Activated naive CD4-positive, alpha-beta T cell treated with anti-CD3 and anti-CD28 coated beads, Interleukin-2, amount 10 ng/mL, durations not matched to agents 7 days and 5 days (primary cell): ENCODE measurements around the gene MICAL2.

ENCODE experiments used
- CTCF ChIA-PET: fragments of 350-600 bp; sonication (Branson Sonifier 250); formaldehyde crosslinking; loops from one replicate; lab custom pipeline; 2021; ENCODE audit warnings: antibody characterized with exemption; lab: Charles Lee
- DNase-seq: peaks from one replicate; pipeline ENCODE4 v3.0.0-alpha.2; 2020
- H3K27ac Mint-ChIP-seq: one replicate; pipeline ENCODE4 v1.8.0; 2021; ENCODE audit warnings: mild to moderate bottlenecking, moderate library complexity, mixed read lengths
- H3K27me3 Mint-ChIP-seq: one replicate; pipeline ENCODE4 v1.8.0; 2021; ENCODE audit warnings: mild to moderate bottlenecking, mixed read lengths
- H3K36me3 Mint-ChIP-seq: one replicate; pipeline ENCODE4 v1.8.0; 2021; ENCODE audit warnings: mixed read lengths
- H3K4me1 Mint-ChIP-seq: one replicate; pipeline ENCODE4 v1.8.0; 2021; ENCODE audit warnings: mixed read lengths
- H3K4me3 Mint-ChIP-seq: one replicate; pipeline ENCODE4 v1.8.0; 2021; ENCODE audit warnings: mild to moderate bottlenecking, moderate library complexity, mixed read lengths
- H3K9me3 Mint-ChIP-seq: one replicate; pipeline ENCODE4 v1.8.0; 2021; ENCODE audit warnings: mixed read lengths

MICAL2 gene

DNA sequence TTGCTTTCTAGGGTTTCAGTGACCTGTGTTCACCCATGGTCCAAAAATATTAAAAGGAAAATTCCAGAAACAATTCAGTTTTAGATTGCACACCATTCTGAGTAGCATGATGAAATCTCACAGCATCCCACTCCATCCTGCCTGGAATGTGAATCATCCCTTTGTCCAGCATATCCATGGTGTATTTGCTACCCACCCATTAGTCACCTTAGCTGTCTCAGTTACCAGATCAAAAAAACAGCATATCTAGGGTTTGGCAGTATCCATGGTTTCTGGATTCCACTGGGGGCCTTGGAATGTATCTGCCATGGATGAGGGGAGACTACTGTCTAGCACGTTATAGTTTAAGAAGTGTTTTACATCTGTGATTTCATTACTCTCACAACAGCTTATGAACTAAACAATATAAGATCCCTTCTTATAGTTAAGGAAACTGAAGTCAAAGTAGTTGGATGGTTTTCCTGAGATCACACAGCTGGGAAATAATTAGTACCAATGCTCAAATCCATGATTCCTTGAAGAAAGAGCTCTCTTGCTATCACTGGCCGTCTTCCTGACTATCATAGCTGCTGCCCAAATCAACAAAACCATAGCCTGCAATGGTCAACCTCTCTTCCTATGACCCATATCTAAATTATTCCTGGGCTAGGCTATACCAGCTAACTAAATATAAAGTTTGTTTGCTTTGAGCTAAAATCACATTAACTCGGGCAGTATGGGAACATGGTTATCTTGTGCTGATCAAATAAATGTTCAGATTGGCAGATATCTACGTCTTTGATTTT lies 122.6 kb downstream of the MICAL2 start:
- no peak for DNase-seq
- peaks cover 14% of the 10 kb centered on the region for H3K36me3 Mint-ChIP-seq

DNA sequence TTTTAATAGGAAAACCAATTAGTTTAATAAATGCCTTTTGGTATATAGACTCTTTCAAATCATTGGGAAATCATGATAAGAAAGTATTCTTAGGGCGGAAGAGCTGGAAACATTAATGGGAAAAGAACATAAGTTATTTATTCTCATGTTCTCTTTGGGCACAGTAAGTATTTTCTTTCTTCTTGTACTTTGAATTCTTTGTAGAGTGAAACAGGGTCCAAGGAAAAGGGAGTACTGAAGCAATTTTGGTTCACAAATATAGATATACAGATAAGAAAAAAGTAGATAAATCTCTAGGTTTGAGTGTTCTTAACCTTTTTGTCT lies 123.2 kb downstream of the MICAL2 start:
- Mint-ChIP-seq H3K36me3 (peaks cover 10% of the 10 kb centered on the region), H3K4me1 (peaks cover 24% of the 10 kb centered on the region), H3K27ac (no peak overlapping the region), H3K4me3 (no peak overlapping the region), H3K27me3 (no peaks in the 10 kb centered on the region), H3K9me3 (no peaks in the 10 kb centered on the region)
- DNase-seq = no peak
- CTCF ChIA-PET = interaction anchor here (1.0 to 6.2 kb wide), 8 partner anchors 28 to 183 kb away, joined by 3 to 120 read pairs (median 5); no protein-coding TSS in a partner anchor

More for the DNA sequence above, 122.6 kb downstream of the MICAL2 start:
- Mint-ChIP-seq H3K4me1 (peaks cover 24% of the 10 kb centered on the region), H3K27me3 (no peaks in the 10 kb centered on the region), H3K4me3 (no peak overlapping the region), H3K9me3 (no peaks in the 10 kb centered on the region), H3K27ac (no peak overlapping the region)
- CTCF ChIA-PET = interaction anchor here (1.0 to 6.2 kb wide), 8 partner anchors 28 to 183 kb away, joined by 3 to 120 read pairs (median 5); no protein-coding TSS in a partner anchor

DNA sequence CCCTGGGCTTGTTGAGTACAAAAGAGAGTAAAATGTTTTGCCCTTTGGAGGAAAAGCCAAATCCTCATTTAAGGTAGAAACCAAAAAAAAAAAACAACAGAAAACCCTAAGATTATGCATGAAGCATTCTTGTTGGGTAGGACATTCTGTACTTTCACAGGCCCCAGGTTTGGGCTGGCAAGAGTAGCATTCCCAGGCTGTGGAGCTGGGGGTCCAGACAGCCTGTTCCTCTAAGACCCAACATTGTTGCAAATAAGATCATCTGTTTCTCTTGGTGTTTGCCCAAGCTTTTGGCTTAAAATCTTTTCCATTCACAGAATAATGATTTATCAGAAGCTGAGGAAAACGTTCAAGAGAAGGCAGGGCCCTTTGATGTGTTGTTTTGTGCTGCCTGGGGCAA lies 123.8 kb downstream of the MICAL2 start:
- peaks cover 8% of the 10 kb centered on the region for H3K36me3 Mint-ChIP-seq
- CTCF ChIA-PET = interaction anchor here (1.1 to 6.2 kb wide), 5 partner anchors 34 to 184 kb away, joined by 3 to 120 read pairs (median 48); no protein-coding TSS in a partner anchor

DNA sequence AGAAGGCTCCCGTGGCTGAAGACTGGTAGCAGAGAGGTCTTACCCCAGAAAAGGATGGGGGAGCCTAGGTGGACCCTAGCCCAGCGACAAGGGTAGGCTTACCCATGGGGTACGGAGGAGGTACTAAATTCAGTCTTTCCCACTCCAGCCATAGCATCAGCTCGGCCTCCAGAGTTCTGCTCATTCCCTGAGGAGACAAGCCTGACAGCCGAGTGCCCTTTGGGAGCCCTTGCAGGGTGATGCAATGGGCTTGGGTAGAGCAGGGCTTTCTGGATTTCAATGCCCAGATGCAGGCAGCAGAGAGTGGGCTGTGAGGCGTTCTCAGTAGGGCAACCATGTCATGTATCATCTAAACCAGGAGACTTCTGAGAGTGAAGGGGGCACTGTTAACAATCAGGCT lies 124.7 kb downstream of the MICAL2 start:
- H3K4me3 Mint-ChIP-seq = no peak overlapping the region

More for the DNA sequence above, 123.8 kb downstream of the MICAL2 start:
- no peak for DNase-seq
- H3K9me3 Mint-ChIP-seq = no peaks in the 10 kb centered on the region
- no peak overlapping the region for H3K4me3 Mint-ChIP-seq
- H3K4me1 Mint-ChIP-seq = peaks cover 24% of the 10 kb centered on the region
- no peaks in the 10 kb centered on the region for H3K27me3 Mint-ChIP-seq
- H3K27ac Mint-ChIP-seq = no peak overlapping the region

DNA sequence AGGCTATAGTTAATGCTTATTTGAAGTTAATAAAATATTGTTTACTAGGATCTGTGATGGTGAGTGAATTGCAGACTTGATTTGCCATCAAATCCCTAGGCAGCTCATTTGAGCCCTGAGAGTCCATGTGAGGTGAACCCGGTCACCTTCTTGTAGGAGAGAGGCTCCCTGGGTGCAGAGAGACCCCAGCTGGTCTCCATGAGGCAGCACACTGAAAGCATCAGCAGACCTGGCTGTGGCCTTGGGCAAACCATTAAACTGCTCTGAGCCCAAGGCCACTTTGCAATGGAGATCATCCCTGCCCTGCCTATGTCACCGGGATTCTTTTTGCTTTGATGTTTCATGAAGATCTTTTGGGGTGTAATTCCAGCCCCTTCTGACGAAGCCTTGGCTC lies 125.2 kb downstream of the MICAL2 start:
- peaks cover 28% of the 10 kb centered on the region for H3K4me1 Mint-ChIP-seq
- no peak for DNase-seq
- H3K27ac Mint-ChIP-seq = peak overlapping the region; percentile 85
- CTCF ChIA-PET = interaction anchor here (0.6 to 6.2 kb wide), 33 partner anchors 11 to 185 kb away, joined by 3 to 120 read pairs (median 6); no protein-coding TSS in a partner anchor
- no peak overlapping the region for H3K4me3 Mint-ChIP-seq
- no peaks in the 10 kb centered on the region for H3K27me3 Mint-ChIP-seq
- H3K36me3 Mint-ChIP-seq = peaks cover 8% of the 10 kb centered on the region
- H3K9me3 Mint-ChIP-seq = no peaks in the 10 kb centered on the region

More for the DNA sequence above, 124.7 kb downstream of the MICAL2 start:
- Mint-ChIP-seq H3K27me3 (no peaks in the 10 kb centered on the region), H3K36me3 (peaks cover 8% of the 10 kb centered on the region), H3K27ac (no peak overlapping the region), H3K4me1 (peaks cover 28% of the 10 kb centered on the region), H3K9me3 (no peaks in the 10 kb centered on the region)
- no peak for DNase-seq
- CTCF ChIA-PET = interaction anchor here (0.6 to 6.2 kb wide), 19 partner anchors 10 to 185 kb away, joined by 3 to 120 read pairs (median 6); no protein-coding TSS in a partner anchor

DNA sequence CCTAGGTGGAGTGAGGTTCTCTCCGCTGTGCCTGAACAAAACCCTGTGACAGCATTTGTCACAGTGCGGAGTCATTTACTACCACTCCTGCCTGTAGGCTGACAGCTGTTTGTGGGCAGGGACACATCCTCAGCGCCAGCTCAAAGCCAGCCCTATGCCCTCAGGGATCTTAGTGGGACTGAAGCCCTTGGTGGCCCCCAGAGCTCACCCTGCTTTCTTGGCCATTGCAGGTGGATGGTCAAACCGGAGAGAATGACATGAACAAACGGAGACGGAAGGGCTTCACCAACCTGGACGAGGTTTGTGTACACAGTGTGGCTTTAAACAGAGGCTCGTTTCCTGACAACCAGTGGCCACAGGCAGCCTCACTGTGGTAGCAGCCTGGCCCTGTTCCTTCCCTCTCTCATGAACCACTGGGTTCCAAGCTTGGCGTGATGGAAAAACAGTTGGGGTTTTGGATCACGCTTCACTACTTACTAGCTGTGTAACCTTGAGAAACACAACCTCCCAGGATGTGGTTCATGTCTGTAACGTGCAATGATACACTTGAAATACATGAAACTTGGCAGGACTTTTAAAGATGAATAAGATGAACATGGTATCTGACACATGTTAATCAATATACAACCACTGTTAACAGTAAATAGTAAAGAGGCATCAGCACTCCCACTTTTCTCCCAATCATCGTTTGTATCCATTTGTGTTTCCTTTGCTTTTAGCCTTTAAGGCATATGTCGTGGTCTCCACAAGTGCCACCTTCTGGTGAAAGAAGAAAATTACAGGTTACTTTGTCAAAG lies 125.8 kb downstream of the MICAL2 start:
- Mint-ChIP-seq H3K4me3 (peak overlapping the region; percentile 39), H3K27me3 (no peaks in the 10 kb centered on the region), H3K9me3 (no peaks in the 10 kb centered on the region), H3K27ac (peak overlapping the region; percentile 85), H3K36me3 (peaks cover 11% of the 10 kb centered on the region), H3K4me1 (peaks cover 32% of the 10 kb centered on the region)
- peak; percentile 65 for DNase-seq
- CTCF ChIA-PET = interaction anchor here (0.6 to 6.2 kb wide), 36 partner anchors 11 to 186 kb away, joined by 3 to 120 read pairs (median 6); no protein-coding TSS in a partner anchor

DNA sequence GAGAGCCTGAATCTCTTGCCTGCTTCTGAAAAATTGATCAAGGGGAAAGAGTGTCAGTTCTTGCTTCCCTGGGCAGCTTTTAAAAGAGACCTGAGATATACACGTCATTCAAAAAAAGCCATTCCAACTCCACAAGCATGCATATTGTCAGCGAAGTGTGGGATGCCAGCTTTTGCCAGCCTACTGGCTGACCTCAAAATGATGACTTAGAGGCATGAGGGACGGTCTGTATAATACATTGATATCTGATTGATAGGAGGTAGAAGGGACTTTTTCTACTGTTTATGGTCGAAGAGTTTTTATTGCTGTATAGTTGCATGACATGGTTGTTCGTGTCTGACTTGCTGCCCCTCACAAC lies 126.3 kb downstream of the MICAL2 start:
- CTCF ChIA-PET = interaction anchor here (0.7 to 6.2 kb wide), 33 partner anchors 10 to 186 kb away, joined by 3 to 120 read pairs (median 6); no protein-coding TSS in a partner anchor
- H3K27me3 Mint-ChIP-seq = no peaks in the 10 kb centered on the region
- H3K36me3 Mint-ChIP-seq = peaks cover 10% of the 10 kb centered on the region
- H3K9me3 Mint-ChIP-seq = no peaks in the 10 kb centered on the region
- no peak for DNase-seq
- H3K4me1 Mint-ChIP-seq = peaks cover 38% of the 10 kb centered on the region
- no peak overlapping the region for H3K4me3 Mint-ChIP-seq
- peak overlapping the region; percentile 85 for H3K27ac Mint-ChIP-seq

DNA sequence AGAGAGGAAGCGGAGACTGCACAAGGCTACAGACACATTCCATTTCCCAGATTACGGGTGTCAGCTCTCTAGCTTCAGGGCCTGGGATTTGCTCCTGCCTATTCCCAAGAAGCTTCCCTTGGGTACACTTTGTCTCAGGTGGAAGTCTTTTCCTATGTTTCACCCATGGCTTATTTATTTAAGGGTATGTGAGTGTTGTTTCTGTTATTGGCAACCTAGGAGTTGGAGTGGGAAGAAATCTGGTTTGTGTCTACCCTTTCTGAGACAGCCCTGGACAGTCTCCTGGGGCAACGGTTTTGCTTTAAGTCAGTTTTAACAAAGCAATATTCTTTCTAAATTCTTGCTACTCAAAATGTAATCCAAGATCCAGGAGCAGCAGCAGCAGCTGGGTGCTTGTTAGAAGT lies 127.0 kb downstream of the MICAL2 start:
- Mint-ChIP-seq H3K4me1 (peaks cover 44% of the 10 kb centered on the region), H3K27ac (no peak overlapping the region)

DNA sequence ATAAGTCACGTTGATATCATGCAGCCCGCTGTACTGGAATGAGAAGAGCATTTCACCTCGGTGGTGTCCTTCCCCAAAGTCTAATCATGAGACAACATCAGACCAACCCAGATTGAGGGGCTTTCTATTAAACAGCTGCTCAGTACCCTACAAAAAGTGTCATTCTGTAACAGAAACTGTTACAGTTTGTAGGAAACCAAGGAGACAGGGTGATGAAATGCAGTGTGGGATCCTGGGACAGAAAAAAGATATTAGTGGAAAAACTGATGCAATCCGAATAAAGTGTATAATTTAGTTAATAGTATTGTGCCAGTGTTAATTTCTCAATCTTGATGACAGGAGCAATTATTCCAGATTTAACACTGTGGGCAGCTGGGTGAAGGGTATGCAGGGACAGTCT lies 128.0 kb downstream of the MICAL2 start:
- Mint-ChIP-seq H3K27ac (no peak overlapping the region), H3K4me3 (no peak overlapping the region), H3K27me3 (no peaks in the 10 kb centered on the region), H3K36me3 (peaks cover 6% of the 10 kb centered on the region), H3K4me1 (peaks cover 55% of the 10 kb centered on the region), H3K9me3 (no peaks in the 10 kb centered on the region)
- DNase-seq = no peak
- CTCF ChIA-PET = interaction anchor here (0.8 to 6.2 kb wide), 6 partner anchors 14 to 188 kb away, joined by 3 to 120 read pairs (median 16); no protein-coding TSS in a partner anchor

More for the DNA sequence above, 127.0 kb downstream of the MICAL2 start:
- Mint-ChIP-seq H3K36me3 (peaks cover 6% of the 10 kb centered on the region), H3K4me3 (no peak overlapping the region), H3K9me3 (no peaks in the 10 kb centered on the region), H3K27me3 (no peaks in the 10 kb centered on the region)
- DNase-seq = no peak
- CTCF ChIA-PET = interaction anchor here (0.7 to 6.2 kb wide), 21 partner anchors 10 to 187 kb away, joined by 3 to 120 read pairs (median 8); no protein-coding TSS in a partner anchor

DNA sequence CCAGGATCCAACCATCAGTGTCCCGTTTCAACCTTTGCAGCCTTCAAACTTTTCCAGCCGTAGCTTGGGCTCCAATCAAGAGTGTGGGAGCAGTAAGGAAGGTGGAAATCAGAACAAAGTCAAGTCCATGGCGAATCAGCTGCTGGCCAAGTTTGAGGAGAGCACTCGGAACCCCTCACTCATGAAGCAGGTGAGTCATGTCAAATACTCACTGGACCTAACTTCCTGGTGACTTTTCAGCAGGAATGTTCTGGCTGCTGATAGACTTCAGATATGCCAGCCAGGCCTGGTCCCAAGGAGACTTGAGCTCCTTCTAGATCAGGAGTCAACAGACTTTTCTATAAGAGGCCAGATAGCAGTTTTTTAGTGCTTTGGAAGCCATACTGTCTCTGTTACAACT lies 129.0 kb downstream of the MICAL2 start:
- CTCF ChIA-PET = interaction anchor here (1.0 to 1.6 kb wide), 5 partner anchors 10 to 195 kb away, joined by 3 to 4 read pairs (median 3); no protein-coding TSS in a partner anchor
- no peak overlapping the region for H3K4me3 Mint-ChIP-seq
- DNase-seq = no peak
- no peak overlapping the region for H3K27ac Mint-ChIP-seq
- peaks cover 54% of the 10 kb centered on the region for H3K4me1 Mint-ChIP-seq
- H3K27me3 Mint-ChIP-seq = no peaks in the 10 kb centered on the region
- no peaks in the 10 kb centered on the region for H3K9me3 Mint-ChIP-seq
- H3K36me3 Mint-ChIP-seq = peaks cover 6% of the 10 kb centered on the region

DNA sequence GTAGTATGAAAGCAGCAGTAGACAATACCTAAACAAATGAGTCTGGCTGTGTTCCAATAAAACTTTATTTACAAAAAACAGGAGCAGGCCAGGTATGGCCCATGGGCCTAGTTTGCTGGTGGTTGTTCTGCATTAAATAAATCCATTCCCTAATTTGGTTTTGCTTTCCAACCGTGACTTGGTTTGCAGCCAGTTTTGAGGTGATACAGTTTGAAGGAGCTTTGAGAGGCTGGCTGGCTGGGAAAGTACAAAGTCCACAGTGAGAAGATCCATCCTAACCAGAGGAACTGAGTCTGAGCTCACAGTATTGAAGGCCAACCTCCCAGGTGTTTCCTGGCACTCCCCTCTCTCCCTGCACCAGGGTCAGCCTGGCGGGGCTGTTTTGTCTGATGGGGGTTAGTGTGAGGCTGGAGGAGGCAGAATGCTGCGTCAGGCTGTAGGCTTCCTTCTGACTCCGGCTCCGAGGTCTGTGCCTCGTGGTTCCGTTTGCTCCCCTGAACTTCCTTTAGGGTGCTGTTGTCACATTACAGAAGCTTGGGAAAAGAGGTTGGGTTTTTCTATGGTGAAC lies 129.5 kb downstream of the MICAL2 start:
- no peak for DNase-seq
- H3K4me3 Mint-ChIP-seq = no peak overlapping the region
- peaks cover 6% of the 10 kb centered on the region for H3K36me3 Mint-ChIP-seq

DNA sequence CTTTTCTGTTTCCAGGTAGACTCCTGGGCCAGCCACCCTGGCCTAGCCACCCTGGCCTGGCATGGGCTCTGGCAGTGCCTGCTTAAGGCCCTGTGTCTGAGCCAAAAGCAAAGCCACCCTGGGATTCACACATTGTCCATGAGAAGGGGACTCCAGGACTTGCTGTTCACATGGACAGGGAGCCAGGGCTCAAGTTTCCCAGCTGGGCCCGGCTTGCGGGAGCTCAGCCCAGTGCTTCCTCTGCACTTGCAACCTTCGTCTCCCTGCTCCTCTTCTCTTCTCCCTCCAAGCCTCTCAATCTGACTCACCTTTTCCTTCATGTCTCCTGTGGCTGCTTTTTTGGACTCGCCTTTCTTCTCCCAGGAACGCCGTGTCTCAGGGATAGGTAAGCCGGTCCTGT lies 130.3 kb downstream of the MICAL2 start:
- H3K4me1 Mint-ChIP-seq = peaks cover 45% of the 10 kb centered on the region
- H3K9me3 Mint-ChIP-seq = no peaks in the 10 kb centered on the region
- CTCF ChIA-PET = no interaction called here
- no peak overlapping the region for H3K4me3 Mint-ChIP-seq
- DNase-seq = no peak
- peaks cover 6% of the 10 kb centered on the region for H3K36me3 Mint-ChIP-seq
- no peak overlapping the region for H3K27ac Mint-ChIP-seq
- no peaks in the 10 kb centered on the region for H3K27me3 Mint-ChIP-seq

More for the DNA sequence above, 129.5 kb downstream of the MICAL2 start:
- Mint-ChIP-seq H3K27me3 (no peaks in the 10 kb centered on the region), H3K27ac (no peak overlapping the region), H3K9me3 (no peaks in the 10 kb centered on the region), H3K4me1 (peaks cover 52% of the 10 kb centered on the region)
- CTCF ChIA-PET = interaction anchor here (1.0 to 1.6 kb wide), 4 partner anchors 9 to 195 kb away, joined by 3 to 4 read pairs (median 4); no protein-coding TSS in a partner anchor

DNA sequence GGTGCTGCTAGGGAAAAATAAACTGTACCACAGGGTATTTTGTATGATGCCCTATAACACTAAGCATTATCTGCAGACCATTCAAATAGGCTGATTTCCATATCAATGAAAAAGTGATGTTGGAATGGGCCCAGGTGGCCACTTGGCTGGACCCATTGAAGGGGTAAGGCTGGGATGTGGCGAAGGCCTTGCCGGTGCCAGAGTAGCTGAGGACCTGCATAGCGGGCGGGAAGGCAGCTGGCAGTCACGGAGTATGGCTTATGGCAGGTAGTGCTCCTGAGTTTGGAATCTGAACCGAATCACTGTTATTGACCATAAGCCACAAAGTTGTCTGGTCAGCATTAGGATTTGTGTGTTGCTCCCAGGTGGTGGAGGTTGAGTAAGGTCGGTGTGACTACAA lies 131.0 kb downstream of the MICAL2 start:
- CTCF ChIA-PET = interaction anchor here (2.1 kb wide), 1 partner anchor 40 kb away, joined by 10 read pairs; no protein-coding TSS in a partner anchor
- Mint-ChIP-seq H3K27me3 (no peaks in the 10 kb centered on the region), H3K36me3 (peaks cover 6% of the 10 kb centered on the region), H3K4me1 (peaks cover 38% of the 10 kb centered on the region), H3K27ac (no peak overlapping the region), H3K9me3 (no peaks in the 10 kb centered on the region), H3K4me3 (no peak overlapping the region)
- DNase-seq = no peak
